Mesendoderm (in vitro differentiated cells): ENCODE results near the gene ZNF142. TPM values are rescaled to one million over a fixed set of nuclear protein-coding genes. Genes with fewer than 3 reads are reported as not detected.

Experiments
- DNase-seq: peaks from one replicate; pipeline ENCODE4 v3.0.0; 2013
- H2AK5ac ChIP-seq: 2 replicates; pipeline ENCODE4 v1.6.1; 2013; ENCODE audit warnings: low read length, inconsistent platforms
- H2BK120ac ChIP-seq: 2 replicates; pipeline ENCODE4 v1.6.1; 2013; ENCODE audit warnings: low read depth, mild to moderate bottlenecking, low read length, moderate library complexity, mixed read lengths
- H2BK15ac ChIP-seq: replicated peaks from 2 replicates; pipeline ENCODE4 v1.6.1; 2013; ENCODE audit warnings: low read depth, mild to moderate bottlenecking, moderate library complexity
- H2BK5ac ChIP-seq: 2 replicates; pipeline ENCODE4 v1.6.1; 2013; ENCODE audit warnings: low read length, inconsistent platforms
- H3K18ac ChIP-seq: 2 replicates; pipeline ENCODE4 v1.6.1; 2013; ENCODE audit warnings: mild to moderate bottlenecking, low read length, mixed read lengths
- H3K23ac ChIP-seq: one replicate; pipeline ENCODE4 v1.6.1; 2013; ENCODE audit warnings: low read length
- H3K27ac ChIP-seq: 2 replicates; pipeline ENCODE4 v1.5.1; 2013; ENCODE audit warnings: low read depth, mild to moderate bottlenecking, inconsistent platforms, low read length, moderate library complexity
- H3K27me3 ChIP-seq: 2 replicates; pipeline ENCODE4 v1.6.1; 2013; ENCODE audit warnings: low read length, control low read depth, mild to moderate bottlenecking, inconsistent platforms; ENCODE audit not compliant: insufficient read depth, poor library complexity
- H3K36me3 ChIP-seq: 2 replicates; pipeline ENCODE4 v1.6.1; 2013; ENCODE audit warnings: low read length, inconsistent platforms; ENCODE audit not compliant: control insufficient read depth, insufficient read depth
- H3K4ac ChIP-seq: one replicate; pipeline ENCODE4 v1.6.1; 2013; ENCODE audit warnings: low read depth, mild to moderate bottlenecking, low read length, moderate library complexity
- H3K4me1 ChIP-seq: 2 replicates; pipeline ENCODE4 v1.6.1; 2013; ENCODE audit warnings: low read depth, low read length, inconsistent platforms; ENCODE audit not compliant: control insufficient read depth
- H3K4me2 ChIP-seq: 2 replicates; pipeline ENCODE4 v1.6.1; 2013; ENCODE audit warnings: low read length
- H3K4me3 ChIP-seq: 2 replicates; pipeline ENCODE4 v1.5.1; 2013; ENCODE audit warnings: mild to moderate bottlenecking, low read length
- H3K56ac ChIP-seq: one replicate; pipeline ENCODE4 v1.6.1; 2013; ENCODE audit warnings: low read length
- H3K79me1 ChIP-seq: 2 replicates; pipeline ENCODE4 v1.6.1; 2013; ENCODE audit warnings: low read length, inconsistent platforms
- H3K79me2 ChIP-seq: 2 replicates; pipeline ENCODE4 v1.6.1; 2013; ENCODE audit warnings: mild to moderate bottlenecking, low read length; ENCODE audit not compliant: control insufficient read depth, insufficient read depth
- H3K9ac ChIP-seq: 2 replicates; pipeline ENCODE4 v1.6.1; 2013; ENCODE audit warnings: low read length, inconsistent platforms
- H4K5ac ChIP-seq: one replicate; pipeline ENCODE4 v1.6.1; 2013; ENCODE audit warnings: low read length
- H4K8ac ChIP-seq: one replicate; pipeline ENCODE4 v1.6.1; 2013; ENCODE audit warnings: low read depth, mild to moderate bottlenecking, control low read depth, low read length, moderate library complexity
- WGBS: extraction: QIAGEN DNeasy Blood & Tissue Kit; methylation state at CpG from one replicate; pipeline ENCODE4 v1.1.7; 2013; ENCODE audit warnings: low lambda C conversion rate, missing lambda C conversion rate; ENCODE audit not compliant: insufficient coverage; ENCODE audit errors: extremely low coverage; 5-methylcytosine and 5-hydroxymethylcytosine counted together
- polyA plus RNA-seq, 2 experiments: library from polyadenylated mRNA; stranded (reverse); fragments of 200-250 nt; gene quantifications; one replicate each; pipeline ENCODE4 v1.2.3, GENCODE V29; 2013

The ZNF142 gene, protein sequence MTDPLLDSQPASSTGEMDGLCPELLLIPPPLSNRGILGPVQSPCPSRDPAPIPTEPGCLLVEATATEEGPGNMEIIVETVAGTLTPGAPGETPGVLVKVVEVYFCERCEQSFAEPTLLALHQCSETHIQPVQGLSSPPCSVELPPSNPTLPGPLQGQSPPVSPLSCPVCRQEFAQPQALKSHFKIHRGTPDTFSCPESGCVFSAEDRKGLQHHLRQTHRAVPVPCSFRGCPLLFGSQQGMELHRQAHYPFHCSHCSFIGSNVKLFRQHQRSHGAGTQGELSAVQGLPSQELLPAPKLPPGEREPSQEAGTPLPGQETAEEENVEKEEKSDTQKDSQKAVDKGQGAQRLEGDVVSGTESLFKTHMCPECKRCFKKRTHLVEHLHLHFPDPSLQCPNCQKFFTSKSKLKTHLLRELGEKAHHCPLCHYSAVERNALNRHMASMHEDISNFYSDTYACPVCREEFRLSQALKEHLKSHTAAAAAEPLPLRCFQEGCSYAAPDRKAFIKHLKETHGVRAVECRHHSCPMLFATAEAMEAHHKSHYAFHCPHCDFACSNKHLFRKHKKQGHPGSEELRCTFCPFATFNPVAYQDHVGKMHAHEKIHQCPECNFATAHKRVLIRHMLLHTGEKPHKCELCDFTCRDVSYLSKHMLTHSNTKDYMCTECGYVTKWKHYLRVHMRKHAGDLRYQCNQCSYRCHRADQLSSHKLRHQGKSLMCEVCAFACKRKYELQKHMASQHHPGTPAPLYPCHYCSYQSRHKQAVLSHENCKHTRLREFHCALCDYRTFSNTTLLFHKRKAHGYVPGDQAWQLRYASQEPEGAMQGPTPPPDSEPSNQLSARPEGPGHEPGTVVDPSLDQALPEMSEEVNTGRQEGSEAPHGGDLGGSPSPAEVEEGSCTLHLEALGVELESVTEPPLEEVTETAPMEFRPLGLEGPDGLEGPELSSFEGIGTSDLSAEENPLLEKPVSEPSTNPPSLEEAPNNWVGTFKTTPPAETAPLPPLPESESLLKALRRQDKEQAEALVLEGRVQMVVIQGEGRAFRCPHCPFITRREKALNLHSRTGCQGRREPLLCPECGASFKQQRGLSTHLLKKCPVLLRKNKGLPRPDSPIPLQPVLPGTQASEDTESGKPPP (N-terminal part only)
- polyA plus RNA-seq (2013, experiment 1 of 2) = 22.4 TPM
- polyA plus RNA-seq (2013, experiment 2 of 2) = 23.2 TPM

DNA sequence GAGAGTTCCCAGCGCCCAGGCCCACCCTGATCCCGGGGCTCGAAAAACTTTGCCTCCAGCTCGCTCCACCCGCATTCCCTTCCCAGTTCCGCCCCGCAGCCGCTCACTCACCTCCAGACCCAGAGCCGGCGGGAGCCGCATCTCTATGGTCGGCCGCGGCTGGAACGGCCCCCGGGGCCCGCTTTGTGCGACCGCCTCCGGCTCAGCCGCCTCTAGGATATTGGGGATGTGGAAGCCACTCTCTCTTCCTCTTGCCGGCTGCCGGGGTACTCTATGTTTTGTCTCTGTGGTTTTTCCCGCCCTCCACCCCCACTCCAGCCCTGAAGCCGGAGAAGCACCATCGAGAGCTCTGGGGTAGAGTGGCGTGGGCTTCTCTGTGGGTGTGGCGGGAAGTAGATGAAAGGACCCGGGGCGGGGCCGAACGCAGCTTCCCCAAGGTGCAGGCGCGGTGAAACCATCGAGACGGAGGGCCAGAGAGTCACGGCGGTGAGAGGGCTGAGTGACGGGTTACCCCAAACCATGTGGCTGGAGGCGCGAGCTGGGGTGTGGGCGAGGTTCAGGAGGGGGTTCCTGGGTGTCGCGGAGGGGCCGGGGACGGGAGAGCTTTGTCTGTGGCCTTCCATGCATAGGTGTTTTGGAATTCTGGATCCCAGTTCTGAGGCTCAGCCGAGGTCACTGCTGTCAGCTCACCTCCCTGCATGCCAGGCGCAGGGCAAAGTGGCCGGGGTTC is at the start of gene ZNF142, which contains the start of gene BCS1L:
ZNF142 (minus strand) TSS at position 366 of the 730 bp plus-strand sequence. CDS start 3,194 bp downstream, outside the sequence.
BCS1L (plus strand) TSS at position 426 of the 730 bp plus-strand sequence. CDS start 1,305 bp downstream, outside the sequence.
- no CpG with 5 or more reads among the region's 49 CpGs for WGBS
- peak within 1 kb of the TSS; percentile 49 for H3K27ac ChIP-seq
- H3K36me3 ChIP-seq = peaks cover 10% of the 10 kb centered on the region
- peak within 1 kb of the TSS; percentile 88 for H3K9ac ChIP-seq
- H3K4ac ChIP-seq = peak within 1 kb of the TSS; percentile 20
- H3K4me1 ChIP-seq = no peaks in the 10 kb centered on the region
- H3K79me1 ChIP-seq = peaks cover 11% of the 10 kb centered on the region
- peak within 1 kb of the TSS; percentile 69 for H3K18ac ChIP-seq
- no peak within 1 kb of the TSS for H4K8ac ChIP-seq
- H3K79me2 ChIP-seq = peaks cover 3% of the 10 kb centered on the region
- peak within 1 kb of the TSS; percentile 71 for H3K4me3 ChIP-seq
- peak within 1 kb of the TSS; percentile 74 for H3K23ac ChIP-seq
- no peak within 1 kb of the TSS for H2BK5ac ChIP-seq
- DNase-seq = peak; percentile 93
- no peak within 1 kb of the TSS for H2AK5ac ChIP-seq
- peak within 1 kb of the TSS; percentile 84 for H3K4me2 ChIP-seq
- H2BK15ac ChIP-seq = no peak within 1 kb of the TSS
- no peaks in the 10 kb centered on the region for H3K27me3 ChIP-seq
- no peak within 1 kb of the TSS for H2BK120ac ChIP-seq
- no peak within 1 kb of the TSS for H4K5ac ChIP-seq
- peak within 1 kb of the TSS; percentile 87 for H3K56ac ChIP-seq

DNA sequence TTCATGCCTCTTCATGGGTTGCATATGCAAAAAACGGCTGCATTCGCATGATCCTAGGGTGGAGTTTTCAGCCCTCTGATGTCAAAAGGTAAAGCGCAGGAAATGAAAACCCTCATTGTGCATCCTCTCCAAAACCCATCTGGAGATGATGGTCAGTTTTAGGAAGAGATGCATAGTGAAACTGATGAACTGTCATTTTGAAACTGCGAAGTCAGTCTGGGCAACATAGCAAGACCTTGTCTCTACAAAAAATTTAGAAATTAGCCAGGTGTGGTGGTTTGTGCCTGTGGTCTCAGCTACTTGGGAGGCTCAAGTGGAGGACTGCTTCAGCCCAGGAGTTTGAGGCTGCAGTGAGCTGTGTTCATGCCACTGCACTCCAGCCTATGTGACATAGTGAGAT is 48.7 kb upstream of the ZNF142 start:
- Histone ChIP-seq H3K4me1 (peaks cover 4% of the 10 kb centered on the region), H3K79me2 (peaks cover 14% of the 10 kb centered on the region), H3K18ac (no peak overlapping the region), H3K4me2 (no peak overlapping the region), H3K56ac (no peak overlapping the region), H3K36me3 (no peaks in the 10 kb centered on the region), H2BK120ac (no peak overlapping the region), H3K9ac (no peak overlapping the region), H2AK5ac (no peak overlapping the region), H3K27me3 (no peaks in the 10 kb centered on the region), H3K23ac (no peak overlapping the region), H2BK5ac (no peak overlapping the region), H2BK15ac (no peak overlapping the region), H3K4ac (no peak overlapping the region), H4K8ac (no peak overlapping the region), H3K79me1 (peaks cover 7% of the 10 kb centered on the region), H3K4me3 (no peak overlapping the region), H3K27ac (no peak overlapping the region), H4K5ac (no peak overlapping the region)
- DNase-seq = no peak
- no CpG with 5 or more reads among the region's 4 CpGs for WGBS

DNA sequence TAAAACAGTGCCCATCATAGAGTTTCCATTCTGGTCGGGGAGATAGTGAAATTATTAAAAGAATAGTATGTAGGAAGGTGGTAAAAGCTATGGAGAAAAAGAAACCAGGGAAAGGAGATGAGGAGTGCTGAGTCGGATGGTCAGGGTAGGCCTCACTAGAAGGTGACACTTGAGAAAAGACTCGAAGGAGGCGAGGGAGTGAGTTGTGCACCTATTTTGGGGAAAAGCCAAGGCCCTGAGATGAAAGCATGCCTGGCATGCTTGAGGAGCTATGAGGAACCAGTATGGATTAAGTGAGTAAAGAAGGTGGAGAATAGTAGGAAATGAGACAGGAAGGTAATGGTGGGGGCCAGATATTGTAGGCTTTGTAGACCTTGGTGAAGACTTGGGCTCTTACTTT is 43.9 kb upstream of the ZNF142 start:
- Histone ChIP-seq H3K9ac (no peak overlapping the region), H3K18ac (no peak overlapping the region), H3K79me2 (no peaks in the 10 kb centered on the region), H3K27ac (no peak overlapping the region), H3K56ac (no peak overlapping the region), H3K36me3 (peaks cover 2% of the 10 kb centered on the region), H4K5ac (no peak overlapping the region), H2BK15ac (no peak overlapping the region), H3K79me1 (no peaks in the 10 kb centered on the region), H3K27me3 (no peaks in the 10 kb centered on the region), H2AK5ac (no peak overlapping the region), H4K8ac (no peak overlapping the region), H2BK5ac (no peak overlapping the region), H3K4me1 (no peaks in the 10 kb centered on the region), H3K4me3 (no peak overlapping the region), H2BK120ac (no peak overlapping the region), H3K4ac (no peak overlapping the region), H3K23ac (no peak overlapping the region), H3K4me2 (no peak overlapping the region)
- no peak for DNase-seq
- WGBS = 100% methylated on average over 1 of the region's 4 CpGs

DNA sequence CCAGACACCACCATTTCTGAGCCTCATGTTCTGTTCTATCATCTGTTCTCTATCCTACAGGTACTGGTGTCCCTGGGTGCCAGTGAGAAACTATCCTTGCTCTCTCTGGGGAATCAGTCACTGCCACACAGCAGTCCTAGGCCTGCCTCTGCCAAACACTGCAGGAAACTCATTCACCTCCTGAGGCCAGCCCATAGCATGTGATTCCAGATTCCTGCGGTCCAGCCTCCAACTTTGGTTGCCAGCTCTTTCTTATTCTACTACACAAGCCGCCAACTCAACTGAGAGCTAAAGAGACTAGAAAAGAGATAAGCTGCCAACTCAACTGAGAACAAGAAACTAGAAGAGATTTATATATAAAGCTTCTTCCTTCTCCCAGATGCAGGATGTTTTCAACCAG is 42.4 kb upstream of the ZNF142 start:
- H3K27ac ChIP-seq = no peak overlapping the region
- H2BK120ac ChIP-seq = no peak overlapping the region
- H3K4ac ChIP-seq = no peak overlapping the region
- no peak overlapping the region for H3K4me3 ChIP-seq
- no peak overlapping the region for H3K9ac ChIP-seq
- peaks cover 2% of the 10 kb centered on the region for H3K36me3 ChIP-seq
- H3K4me2 ChIP-seq = no peak overlapping the region
- H3K79me1 ChIP-seq = no peaks in the 10 kb centered on the region
- no peak overlapping the region for H4K5ac ChIP-seq
- DNase-seq = no peak
- H3K23ac ChIP-seq = no peak overlapping the region
- no peak overlapping the region for H2AK5ac ChIP-seq
- no peak overlapping the region for H2BK5ac ChIP-seq
- no peak overlapping the region for H3K56ac ChIP-seq
- H4K8ac ChIP-seq = no peak overlapping the region
- H2BK15ac ChIP-seq = no peak overlapping the region
- no CpG with 5 or more reads among the region's 2 CpGs for WGBS
- H3K18ac ChIP-seq = no peak overlapping the region
- H3K27me3 ChIP-seq = no peaks in the 10 kb centered on the region
- no peaks in the 10 kb centered on the region for H3K79me2 ChIP-seq
- H3K4me1 ChIP-seq = no peaks in the 10 kb centered on the region

DNA sequence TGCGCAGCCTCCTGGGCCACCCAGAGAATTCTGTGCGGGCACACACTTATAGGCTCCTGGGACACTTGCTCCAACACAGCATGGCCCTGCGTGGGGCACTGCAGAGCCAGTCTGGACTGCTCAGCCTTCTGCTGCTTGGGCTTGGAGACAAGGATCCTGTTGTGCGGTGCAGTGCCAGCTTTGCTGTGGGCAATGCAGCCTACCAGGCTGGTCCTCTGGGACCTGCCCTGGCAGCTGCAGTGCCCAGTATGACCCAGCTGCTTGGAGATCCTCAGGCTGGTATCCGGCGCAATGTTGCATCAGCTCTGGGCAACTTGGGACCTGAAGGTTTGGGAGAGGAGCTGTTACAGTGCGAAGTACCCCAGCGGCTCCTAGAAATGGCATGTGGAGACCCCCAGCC is 39.5 kb upstream of the ZNF142 start:
- H3K4me1 ChIP-seq = no peaks in the 10 kb centered on the region
- H3K27me3 ChIP-seq = no peaks in the 10 kb centered on the region
- H3K79me1 ChIP-seq = no peaks in the 10 kb centered on the region
- no peak overlapping the region for H3K18ac ChIP-seq
- H3K23ac ChIP-seq = no peak overlapping the region
- DNase-seq = no peak
- no peak overlapping the region for H3K4me2 ChIP-seq
- no peak overlapping the region for H4K5ac ChIP-seq
- no peak overlapping the region for H2BK15ac ChIP-seq
- H2BK120ac ChIP-seq = no peak overlapping the region
- no peak overlapping the region for H2BK5ac ChIP-seq
- H3K56ac ChIP-seq = no peak overlapping the region
- no peaks in the 10 kb centered on the region for H3K79me2 ChIP-seq
- peaks cover 4% of the 10 kb centered on the region for H3K36me3 ChIP-seq
- H4K8ac ChIP-seq = no peak overlapping the region
- WGBS = no CpG with 5 or more reads among the region's 8 CpGs
- H3K9ac ChIP-seq = no peak overlapping the region
- H3K27ac ChIP-seq = no peak overlapping the region
- H3K4ac ChIP-seq = no peak overlapping the region
- H3K4me3 ChIP-seq = no peak overlapping the region
- no peak overlapping the region for H2AK5ac ChIP-seq
